Kidney capillary endothelial cell (primary cell): ENCODE measurements around the gene KRT36.
A peak's percentile ranks its signal among the peaks of the same experiment; 100 is the strongest.

Experiments used
- DNase-seq: peaks from one replicate; pipeline ENCODE4 v3.0.0-alpha.2; 2018; ENCODE audit warnings: low spot score

KRT36 gene

DNA sequence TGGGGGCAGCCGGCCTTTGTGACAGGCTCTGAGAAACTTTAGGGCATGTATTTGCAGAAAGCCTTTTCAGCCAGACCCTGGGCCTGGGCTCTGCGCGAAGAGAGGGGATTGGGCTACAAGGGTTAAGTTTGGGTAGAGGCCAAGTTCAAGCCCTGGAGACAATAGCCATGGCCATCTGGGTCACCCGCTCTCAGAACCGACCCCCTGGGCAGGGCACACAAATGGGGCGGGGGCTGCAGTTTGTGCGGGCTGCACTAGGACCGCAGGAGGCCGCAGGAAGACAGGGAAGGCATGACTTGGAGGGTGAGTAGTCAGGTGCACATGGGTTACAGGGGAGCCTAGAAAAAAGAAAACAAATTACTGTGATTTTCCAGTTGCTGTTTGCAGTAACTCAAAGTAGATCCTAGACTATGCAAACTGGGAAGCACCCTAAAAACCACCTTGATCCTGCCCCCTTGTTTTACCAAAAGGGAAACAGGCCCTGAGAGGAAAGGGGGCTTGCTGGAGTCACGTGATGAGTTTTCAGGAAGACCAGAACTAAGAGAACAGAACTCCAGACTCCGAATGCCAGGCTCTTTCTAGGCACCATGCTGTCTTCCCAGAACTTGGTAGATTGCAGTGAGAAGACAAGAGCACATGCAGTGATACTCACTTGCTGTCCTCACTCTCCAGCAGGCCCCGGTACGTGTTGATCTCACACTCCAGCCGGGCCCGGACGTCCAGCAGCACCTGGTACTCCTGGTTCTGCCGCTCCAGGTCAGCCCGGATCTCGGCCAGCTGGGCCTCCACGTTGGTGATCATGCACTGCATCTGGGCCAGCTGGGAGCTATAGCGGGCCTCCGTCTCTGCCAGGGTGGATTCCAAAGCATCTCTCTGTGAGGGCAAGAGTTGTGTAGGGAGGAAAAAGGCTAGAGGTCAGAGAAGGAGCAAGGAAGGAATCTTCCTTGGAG lies 12.6 kb downstream of the KRT36 start:
- no peak for DNase-seq

DNA sequence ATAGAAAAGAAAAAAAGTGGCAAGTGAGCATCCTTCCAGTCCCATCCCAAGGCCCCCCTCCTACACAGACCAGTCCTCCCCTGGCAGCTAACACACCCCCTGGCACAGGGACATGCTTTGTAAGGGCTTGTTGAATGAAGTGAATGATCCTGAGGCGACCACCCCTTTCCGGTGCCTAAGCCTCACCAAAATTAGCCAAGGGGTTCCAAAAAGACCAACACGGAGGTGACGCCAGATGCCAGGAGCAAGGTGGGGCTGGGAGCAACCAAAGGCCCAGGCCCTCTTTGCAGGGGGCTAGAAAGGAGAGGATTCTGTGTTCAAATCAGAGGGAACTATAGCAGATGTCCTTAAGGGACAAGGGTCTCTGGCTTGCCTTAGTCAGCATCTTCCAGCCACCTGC lies 14.3 kb downstream of the KRT36 start:
- no peak for DNase-seq

DNA sequence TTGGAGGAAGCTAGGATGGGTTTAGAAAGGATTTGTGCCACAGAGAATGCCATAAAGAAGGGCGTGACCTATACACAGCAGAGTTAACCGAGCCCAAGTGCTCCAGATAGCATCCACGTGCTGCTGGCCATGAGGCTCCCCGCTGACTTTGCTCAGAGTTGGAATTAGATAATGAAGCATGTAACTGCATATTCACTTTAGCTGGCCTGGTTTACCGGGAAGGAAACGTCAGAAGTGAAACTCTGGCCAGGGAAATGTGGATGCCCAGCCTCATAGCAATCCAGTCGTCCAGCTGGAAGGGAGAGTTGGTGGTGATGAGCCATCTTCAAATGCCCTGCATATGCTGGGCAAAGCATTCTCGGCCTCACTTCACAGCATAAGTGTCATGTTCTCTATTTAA lies 14.8 kb downstream of the KRT36 start:
- no peak for DNase-seq

DNA sequence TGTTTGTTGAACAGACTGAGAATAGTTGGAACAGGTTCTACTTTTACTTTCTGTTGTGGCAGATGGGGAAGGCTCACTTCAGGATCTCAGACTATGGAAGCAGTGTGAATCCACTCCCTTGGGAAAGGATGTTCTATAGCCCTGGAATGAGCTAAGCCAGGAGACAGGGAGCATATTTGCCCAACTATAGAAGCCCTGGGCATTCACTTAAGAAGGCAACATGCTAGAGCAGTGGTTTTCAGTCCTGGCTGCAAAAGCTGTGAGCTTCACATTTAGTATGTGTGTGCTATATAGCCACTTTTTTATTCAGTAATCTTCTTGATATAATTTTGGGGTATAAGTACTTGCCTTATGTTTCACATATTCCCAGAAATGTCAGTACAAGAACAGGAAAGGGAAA lies 21.4 kb downstream of the KRT36 start:
- DNase-seq = no peak

DNA sequence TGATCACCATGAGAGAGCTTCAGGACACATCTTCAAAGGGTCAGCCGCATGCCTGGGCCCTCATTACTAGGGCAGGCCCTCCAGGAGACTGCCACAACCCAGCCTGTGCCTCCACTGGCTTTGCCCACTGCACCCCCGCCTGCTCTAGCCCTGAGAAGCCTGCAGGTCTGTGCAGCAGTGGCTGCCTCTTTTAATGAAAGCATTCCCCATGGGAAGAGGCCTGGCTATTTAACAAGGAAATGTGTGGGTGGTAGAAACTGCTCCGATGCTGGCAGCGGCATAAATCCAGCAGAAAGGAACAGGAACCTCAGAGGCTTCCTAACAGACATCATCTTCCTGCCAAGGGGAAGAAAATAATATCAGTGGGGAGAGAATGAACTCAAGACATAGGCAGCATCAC lies 22.1 kb downstream of the KRT36 start:
- DNase-seq = no peak

DNA sequence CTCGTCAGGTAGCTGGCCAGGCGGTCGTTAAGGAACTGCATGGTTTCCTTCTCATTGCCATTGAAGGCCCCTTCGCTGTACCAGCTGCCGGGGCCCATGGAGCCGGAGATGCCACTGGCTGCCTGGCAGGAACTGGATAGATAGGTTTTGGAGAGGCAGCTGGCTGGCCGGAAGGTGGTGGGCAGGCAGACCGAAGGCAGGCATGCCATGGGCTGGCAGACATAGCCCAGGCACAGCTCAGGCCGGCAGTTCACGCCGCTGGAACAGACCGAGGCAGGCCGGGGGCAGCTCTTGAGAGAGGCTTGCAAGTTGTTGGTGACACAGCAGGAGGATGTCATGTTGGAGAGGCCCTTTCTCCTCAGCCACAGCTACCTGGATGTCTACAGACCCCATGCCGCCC lies 22.7 kb downstream of the KRT36 start, which contains the start of gene KRT32:
KRT32 (minus strand) TSS at position 399 of the 400 bp plus-strand sequence; CDS start at position 338, 61 bp downstream.
- no peak for DNase-seq

DNA sequence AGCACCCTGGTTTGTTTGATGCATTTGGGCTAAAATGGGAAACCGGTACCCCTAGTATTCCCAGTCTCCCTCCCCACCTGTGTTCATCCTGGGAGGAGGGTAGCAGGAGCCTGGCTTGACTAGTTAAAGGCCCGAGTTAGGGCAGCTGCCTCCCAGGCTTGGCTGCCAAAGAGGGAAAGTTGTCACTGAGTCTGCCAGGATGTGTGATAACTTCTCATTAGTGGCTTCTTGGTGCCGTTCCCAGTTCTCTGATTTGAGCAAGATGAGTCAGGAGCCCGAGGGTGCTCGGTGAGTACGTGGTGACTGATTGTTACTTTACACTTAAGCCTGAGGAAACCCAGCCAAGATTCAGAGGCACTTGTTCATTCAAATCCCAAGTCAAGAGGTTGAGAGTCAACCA lies 25.0 kb downstream of the KRT36 start:
- DNase-seq = peak; percentile 68

DNA sequence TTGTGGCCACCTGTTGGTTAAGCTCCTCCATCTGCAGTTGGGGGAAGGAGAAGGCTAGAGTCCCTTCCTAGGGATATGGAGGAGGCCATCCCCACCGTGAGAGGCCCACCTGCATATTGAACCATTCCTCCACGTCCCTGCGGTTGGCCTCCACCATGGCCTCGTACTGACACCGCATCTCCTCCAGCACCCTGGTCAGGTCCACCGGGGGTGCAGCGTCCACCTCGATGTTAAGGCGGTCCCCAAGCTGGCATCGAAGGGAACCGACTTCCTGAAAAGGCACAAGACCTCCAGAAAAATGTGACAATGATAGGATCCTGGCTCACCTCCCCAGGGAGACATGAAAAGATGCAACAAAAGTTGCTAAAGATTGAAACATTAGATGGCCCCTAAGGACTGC lies 25.5 kb downstream of the KRT36 start:
- DNase-seq = no peak

DNA sequence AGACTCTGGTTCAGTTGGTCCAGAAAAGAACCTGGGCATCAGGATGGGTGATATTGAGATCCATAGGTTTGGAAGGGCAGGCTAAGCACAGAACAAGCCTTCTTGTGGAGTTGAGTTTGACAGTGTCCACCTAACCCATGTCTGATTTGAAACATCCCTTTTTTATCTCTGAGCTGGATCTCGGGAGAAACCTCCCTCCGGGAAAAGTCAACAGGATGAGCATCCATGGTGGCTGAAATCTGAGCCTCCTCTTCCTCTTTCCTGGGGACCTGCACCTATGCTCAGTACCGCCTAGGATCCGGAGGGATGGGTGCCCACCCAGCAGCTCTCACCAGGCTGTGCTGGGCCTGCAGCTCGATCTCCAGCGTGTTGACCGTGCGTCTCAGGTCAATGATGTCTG lies 26.0 kb downstream of the KRT36 start:
- no peak for DNase-seq

DNA sequence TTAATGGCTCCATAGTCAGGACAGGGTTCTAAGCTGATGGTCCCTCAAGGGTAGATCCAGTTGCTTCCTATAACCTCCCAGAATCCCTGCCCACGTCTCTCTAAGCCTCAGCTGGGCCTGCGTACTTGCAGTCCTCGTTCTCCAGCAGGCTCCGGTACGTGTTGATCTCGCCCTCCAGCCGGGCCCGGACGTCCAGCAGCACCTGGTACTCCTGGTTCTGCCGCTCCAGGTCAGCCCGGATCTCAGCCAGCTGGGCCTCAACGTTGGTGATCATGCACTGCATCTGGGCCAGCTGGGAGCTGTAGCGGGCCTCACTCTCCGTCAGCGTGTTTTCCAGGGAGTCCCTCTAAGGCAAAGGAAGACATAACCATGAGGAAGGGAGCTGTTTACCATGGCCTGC lies 27.0 kb downstream of the KRT36 start:
- no peak for DNase-seq

DNA sequence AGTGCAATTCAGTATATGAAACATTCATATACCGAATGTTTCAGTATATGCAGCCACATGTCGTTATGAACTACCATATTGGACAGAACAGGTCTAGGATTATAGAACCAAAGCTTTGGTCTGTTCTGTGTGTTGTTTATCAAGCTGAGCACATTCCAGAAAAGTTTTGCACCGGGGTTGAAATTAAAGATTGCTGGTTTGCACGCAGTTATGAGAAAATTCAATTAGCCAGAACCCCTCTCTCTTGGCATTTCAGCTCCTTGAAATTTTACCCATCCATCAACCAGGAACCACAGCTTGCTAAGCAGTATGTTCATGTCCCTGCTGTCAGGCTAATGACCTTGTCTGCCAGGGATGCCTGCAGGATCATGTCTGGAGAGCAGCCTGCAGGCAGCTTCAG lies 32.0 kb downstream of the KRT36 start:
- DNase-seq = no peak

DNA sequence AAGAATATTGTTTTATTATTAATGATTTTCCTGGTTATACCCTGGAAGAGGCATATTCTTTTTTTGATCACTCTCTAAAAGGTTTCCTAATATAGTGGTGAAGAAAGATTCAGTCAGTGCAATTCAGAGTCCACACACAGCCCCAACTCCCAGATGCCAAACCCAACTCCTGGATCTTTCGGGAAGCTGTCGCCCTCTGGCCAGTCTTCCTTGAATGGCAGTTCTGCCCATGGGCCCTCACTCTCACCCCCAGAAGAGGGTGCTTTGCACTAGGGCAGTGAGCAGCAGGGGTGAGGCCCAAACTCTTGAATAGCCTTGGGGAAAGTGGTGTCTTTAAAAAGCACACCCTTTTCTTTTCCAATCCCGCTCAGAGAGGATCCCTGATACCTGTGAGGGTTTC lies 33.5 kb downstream of the KRT36 start:
- no peak for DNase-seq

DNA sequence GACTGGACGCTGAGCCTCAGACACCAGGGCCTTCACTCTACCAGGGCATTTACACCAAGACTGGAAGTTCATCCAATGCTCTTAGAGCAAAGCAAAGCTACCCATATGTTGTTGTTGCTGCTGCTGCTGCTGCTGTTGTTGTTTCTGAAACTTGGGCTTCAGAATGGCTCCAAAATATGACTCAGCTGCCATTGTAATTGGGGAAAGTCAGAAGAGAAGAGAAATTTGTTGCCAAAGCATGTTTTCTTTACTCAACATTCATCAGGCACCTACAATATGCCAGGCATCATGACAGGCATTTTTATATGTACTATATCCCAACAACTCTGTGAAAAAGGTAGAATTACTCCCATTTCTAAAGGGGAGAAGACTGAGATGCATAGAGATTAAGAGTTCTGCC lies 34.5 kb downstream of the KRT36 start:
- DNase-seq = no peak

DNA sequence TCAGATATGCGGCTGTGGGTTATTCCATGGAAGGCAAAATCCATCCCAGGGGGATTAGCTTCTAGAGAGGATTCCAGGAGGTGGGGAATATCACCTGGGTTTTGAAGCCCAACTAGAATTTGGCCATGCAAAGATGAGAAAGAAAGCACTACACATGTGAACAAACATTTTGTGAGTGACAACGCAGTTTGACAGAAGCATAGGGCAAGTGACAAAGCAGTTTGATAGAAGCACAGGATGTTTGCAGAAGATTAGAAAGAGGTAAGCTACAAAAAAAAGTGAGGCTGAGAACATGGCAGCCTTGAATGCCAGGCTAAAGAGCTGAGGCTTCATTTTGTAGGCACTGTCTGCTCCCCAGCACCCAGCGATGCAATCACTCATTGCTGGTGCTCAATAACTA lies 36.6 kb downstream of the KRT36 start:
- DNase-seq = no peak

DNA sequence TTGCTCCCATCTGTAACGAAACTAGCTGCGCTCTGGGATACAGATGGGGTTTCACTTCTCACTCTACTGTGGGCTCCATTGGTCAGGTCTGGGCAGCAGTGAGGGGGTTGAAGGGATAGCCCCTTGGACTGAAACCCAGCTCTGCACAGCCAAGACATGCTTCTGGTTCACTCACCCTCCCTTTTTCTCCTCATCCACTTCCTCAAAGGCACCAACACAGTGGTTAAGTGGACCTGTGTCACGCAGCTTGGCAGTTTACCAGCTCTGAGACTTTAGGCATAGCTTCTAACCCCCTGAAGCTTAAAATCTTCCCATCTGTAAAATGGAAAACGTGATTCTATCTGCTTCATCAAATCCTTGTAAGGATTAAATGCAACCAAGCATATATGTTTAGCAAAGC lies 37.4 kb downstream of the KRT36 start:
- no peak for DNase-seq

DNA sequence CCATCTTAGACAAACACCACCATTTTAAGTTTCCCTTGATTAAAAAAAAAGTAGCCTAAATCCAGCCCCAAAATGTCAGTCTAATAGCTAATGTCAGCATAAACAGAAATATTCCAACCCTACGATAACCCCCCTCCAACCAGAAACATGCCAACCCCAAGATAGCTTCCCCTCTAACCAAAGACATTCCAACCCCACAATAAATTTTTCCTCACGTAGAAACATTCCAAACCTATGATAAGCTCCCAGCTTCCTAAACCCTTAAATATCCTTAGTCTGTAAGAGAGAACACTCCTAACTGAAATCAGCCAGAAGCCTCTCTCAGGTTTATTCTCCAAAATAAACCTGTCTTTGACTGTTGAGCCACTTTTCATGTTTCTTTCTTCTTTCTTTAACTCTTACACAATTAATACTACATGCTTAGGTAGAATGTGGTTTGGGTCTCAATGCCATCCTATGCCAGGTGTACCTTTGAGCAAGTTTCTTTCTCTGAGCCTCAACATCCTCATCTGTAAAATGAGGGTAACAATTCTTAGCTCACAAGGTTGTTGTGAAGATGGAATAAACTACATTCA lies 38.5 kb downstream of the KRT36 start:
- DNase-seq = no peak

DNA sequence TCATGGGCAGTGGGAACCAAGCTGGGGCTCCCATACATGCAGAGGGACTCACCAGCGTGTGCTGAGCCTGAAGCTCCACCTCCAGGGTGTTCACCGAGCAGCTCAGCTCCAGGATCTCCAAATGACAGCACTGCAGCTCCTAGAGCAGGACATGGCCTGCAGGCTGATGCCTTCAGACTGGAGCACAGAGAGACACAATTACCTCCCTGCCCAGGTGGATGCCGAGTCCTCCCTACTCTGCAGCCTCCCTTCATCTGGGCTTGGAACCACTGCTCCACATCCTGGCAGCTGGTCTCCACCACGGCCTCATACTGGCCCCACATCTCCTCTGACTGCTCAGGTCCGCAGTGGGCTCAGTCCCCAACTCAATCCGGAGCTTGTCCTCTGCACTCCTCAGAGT lies 40.7 kb downstream of the KRT36 start:
- DNase-seq = no peak

DNA sequence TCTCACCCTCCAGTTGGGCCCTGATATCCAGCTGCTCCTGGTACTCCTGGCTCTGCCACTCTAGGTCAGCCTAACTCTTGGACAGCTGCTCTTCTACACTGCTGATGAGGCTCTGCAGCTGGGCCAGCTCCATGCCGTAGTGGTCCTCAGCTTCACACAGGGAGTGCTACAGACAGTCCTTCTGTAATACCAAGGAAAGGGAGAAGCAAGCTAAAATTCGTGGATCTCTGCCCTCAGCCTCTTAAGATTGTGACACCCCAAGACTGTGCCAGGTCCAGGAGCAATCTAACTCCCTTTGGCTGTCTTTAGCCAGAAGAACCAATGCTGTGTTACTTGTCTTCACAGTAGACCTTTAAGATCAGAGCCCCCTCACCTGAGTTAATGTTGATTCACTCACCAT lies 41.2 kb downstream of the KRT36 start:
- DNase-seq = no peak

DNA sequence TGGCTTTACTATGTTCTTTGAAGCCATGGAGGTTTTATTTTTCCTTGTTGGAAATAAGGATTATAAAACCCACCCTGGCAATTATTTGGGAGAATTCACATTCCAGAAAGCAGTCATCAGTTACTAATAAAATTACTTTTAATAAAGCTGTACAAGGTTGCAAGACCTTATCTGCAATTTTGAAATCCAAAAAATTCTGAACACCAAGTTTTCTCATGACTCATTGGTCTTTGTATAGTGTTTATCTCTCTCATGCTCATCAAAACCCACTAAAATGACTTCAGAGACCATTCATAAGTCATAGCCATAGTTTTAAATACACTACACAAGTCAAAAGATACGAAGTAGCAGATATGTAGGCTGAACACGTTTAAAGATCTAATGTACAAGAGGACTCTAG lies 42.9 kb downstream of the KRT36 start:
- DNase-seq = no peak

DNA sequence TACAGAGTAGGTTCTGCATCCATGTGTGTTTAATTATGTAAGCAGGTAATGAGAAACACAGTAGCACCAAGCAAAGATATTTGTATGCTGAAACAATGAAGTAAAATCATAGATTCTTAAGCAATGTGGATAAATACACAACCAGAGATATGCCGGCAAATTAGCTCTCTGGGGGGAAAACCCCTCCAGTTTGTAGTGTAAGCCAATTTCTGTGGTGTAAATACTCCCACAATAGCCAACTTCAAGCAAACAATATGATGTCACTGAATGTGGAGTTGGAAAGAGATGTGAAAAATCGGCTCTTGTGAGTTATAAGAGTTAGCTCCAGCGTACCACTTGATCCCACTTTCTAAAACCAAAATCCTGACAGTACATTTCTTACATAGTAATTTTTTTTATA lies 45.1 kb downstream of the KRT36 start:
- no peak for DNase-seq

DNA sequence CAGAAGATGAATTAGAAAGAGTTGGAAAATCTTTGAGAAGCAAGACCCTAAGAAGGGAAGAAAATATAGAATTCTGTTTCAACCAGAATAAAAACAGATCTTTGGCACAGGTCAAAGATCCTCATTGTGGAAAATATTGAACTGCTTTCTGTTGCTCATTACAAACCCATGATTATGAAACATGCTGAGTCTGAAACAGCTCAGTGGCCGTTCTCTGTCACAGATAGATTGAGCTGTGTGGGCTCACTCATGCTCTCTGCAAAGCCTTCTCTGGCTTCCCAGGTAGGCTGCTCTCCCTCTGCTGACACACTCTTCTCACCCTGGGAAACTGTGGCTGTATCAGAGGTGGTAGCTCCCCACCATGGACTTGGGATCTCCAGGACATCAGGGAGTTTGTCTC lies 45.5 kb downstream of the KRT36 start:
- no peak for DNase-seq

DNA sequence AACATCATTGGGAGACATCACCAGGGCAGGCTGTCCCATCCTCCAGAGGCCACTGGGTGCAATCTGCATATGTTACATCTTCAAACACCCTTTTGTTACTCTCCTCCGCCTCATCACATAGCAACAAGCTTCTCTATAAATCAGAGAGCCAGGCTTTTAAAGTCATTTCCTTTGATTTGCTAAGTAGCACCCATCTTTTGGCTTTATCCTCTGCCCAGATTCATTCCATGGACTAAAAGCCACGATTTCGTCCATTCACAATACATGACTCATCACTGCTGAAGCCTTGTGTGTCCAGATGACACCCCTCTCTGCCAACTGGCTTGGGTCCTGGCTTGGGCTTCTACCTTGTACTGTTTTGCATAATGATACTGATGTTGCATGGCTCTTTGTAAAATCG lies 47.0 kb downstream of the KRT36 start:
- DNase-seq = no peak

DNA sequence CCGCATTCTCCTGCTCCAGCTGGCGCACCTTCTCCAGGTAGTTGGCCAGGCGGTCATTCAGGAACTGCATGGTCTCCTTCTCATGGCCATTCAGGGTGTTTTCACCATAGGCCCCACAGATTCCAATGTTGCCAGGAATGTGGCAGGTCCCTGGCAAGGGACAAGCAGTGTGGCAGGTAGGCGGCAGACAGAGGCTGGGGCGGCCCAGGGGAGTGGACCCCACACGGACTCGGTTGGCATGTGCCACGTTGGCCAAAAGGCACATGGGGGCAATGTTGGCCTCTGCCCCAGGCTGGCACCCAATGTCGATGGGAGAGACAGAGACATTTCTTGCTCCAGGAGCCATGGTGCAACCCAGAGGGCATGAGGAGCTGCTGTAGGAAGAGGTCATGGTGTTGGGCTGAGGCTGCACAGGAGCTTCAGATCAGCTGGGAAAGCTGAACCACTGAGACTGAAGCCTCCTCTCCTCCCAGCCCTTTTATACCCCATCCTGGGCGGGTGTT lies 49.1 kb downstream of the KRT36 start, which contains the start of gene KRT38:
KRT38 (minus strand) TSS at position 453 of the 503 bp plus-strand sequence; CDS start at position 391, 62 bp downstream.
- no peak for DNase-seq
